ENCODE measurements around the gene EIF2B4. TPM values are rescaled to one million over a fixed set of nuclear protein-coding genes. Genes with fewer than 3 reads are reported as not detected.

EIF2B4 gene
- total and polyA plus RNA-seq, 9 of the 15 experiments (the other 6 are each of a cell fraction or from before 2014, with no cell fraction given): 29.7 to 80.3 (median 58.9) TPM

GRCh38 chr2:27409321-27410073 lies 39.4 kb upstream of the EIF2B4 start, which contains the start of gene PPM1G (continued):
- TF ChIP-seq HBP1 (CRISPR knock-in tag; IDR thresholded peaks at IDR 0.05) (0 out of 2 replicates have a peak, but pooled peaks have one; percentile 27), POLR2G (IDR thresholded peaks at IDR 0.05; ENCODE audit: low read depth, low read length) (peak; percentile 97), SUPT5H (IDR thresholded peaks at IDR 0.05) (peak; percentile 93), CHD2 (IDR thresholded peaks at IDR 0.05; ENCODE audit: low read depth, low read length) (peak; percentile 99), ZNF583 (CRISPR knock-in tag; IDR thresholded peaks at IDR 0.05) (0 out of 2 replicates have a peak, but pooled peaks have one; percentile 58), GTF2B (IDR thresholded peaks at IDR 0.05; ENCODE audit: extremely low read depth, insufficient read length) (peak; percentile 31), ZFP30 (CRISPR knock-in tag; IDR thresholded peaks at IDR 0.05; ENCODE audit: borderline replicate concordance) (no peak), MAFF (IDR thresholded peaks at IDR 0.05; ENCODE audit: low read length) (peak; percentile 17; the same call in 1 of the 2 replicates), ZNF23 (CRISPR knock-in tag; IDR thresholded peaks at IDR 0.05) (no peak), EP300 (IDR thresholded peaks at IDR 0.05; ENCODE audit: low read length) (peak; percentile 40), NFE2L1 (tag; IDR thresholded peaks at IDR 0.05; ENCODE audit: borderline replicate concordance, low read depth) (no peak), ZBTB43 (CRISPR knock-in tag; IDR thresholded peaks at IDR 0.05) (peak; percentile 71; the same call in 1 of the 2 replicates), HMGXB4 (CRISPR knock-in tag; IDR thresholded peaks at IDR 0.05) (peak; percentile 50; the same call in 1 of the 2 replicates), POLR2A (conservative IDR thresholded peaks at IDR 0.05) (peak; percentile 95)
- TF ChIP-seq, protein P1, sequence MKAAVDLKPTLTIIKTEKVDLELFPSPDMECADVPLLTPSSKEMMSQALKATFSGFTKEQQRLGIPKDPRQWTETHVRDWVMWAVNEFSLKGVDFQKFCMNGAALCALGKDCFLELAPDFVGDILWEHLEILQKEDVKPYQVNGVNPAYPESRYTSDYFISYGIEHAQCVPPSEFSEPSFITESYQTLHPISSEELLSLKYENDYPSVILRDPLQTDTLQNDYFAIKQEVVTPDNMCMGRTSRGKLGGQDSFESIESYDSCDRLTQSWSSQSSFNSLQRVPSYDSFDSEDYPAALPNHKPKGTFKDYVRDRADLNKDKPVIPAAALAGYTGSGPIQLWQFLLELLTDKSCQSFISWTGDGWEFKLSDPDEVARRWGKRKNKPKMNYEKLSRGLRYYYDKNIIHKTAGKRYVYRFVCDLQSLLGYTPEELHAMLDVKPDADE (conservative IDR thresholded peaks at IDR 0.05; ENCODE audit: control insufficient read depth, low read depth, low read length): peak; percentile 51
- TF ChIP-seq, protein P2, sequence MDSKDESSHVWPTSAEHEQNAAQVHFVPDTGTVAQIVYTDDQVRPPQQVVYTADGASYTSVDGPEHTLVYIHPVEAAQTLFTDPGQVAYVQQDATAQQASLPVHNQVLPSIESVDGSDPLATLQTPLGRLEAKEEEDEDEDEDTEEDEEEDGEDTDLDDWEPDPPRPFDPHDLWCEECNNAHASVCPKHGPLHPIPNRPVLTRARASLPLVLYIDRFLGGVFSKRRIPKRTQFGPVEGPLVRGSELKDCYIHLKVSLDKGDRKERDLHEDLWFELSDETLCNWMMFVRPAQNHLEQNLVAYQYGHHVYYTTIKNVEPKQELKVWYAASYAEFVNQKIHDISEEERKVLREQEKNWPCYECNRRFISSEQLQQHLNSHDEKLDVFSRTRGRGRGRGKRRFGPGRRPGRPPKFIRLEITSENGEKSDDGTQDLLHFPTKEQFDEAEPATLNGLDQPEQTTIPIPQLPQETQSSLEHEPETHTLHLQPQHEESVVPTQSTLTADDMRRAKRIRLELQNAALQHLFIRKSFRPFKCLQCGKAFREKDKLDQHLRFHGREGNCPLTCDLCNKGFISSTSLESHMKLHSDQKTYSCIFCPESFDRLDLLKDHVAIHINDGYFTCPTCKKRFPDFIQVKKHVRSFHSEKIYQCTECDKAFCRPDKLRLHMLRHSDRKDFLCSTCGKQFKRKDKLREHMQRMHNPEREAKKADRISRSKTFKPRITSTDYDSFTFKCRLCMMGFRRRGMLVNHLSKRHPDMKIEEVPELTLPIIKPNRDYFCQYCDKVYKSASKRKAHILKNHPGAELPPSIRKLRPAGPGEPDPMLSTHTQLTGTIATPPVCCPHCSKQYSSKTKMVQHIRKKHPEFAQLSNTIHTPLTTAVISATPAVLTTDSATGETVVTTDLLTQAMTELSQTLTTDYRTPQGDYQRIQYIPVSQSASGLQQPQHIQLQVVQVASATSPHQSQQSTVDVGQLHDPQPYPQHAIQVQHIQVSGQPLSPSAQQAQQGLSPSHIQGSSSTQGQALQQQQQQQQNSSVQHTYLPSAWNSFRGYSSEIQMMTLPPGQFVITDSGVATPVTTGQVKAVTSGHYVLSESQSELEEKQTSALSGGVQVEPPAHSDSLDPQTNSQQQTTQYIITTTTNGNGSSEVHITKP (IDR thresholded peaks at IDR 0.05; ENCODE audit: partially characterized antibody): peak; percentile 56

All from K562 (cell line).